Fibroblast of skin of right quadriceps (primary cell): ENCODE results near the gene PDE2A.

Source experiments
- DNase-seq: peaks from one replicate; pipeline ENCODE4 v3.0.0-alpha.2; 2013

The PDE2A gene

GRCh38 chr11:72606748-72607468 lies 67.3 kb downstream of the PDE2A start:
- no peak for DNase-seq

GRCh38 chr11:72605973-72606747 lies 68.1 kb downstream of the PDE2A start:
- DNase-seq, result no peak

DNA sequence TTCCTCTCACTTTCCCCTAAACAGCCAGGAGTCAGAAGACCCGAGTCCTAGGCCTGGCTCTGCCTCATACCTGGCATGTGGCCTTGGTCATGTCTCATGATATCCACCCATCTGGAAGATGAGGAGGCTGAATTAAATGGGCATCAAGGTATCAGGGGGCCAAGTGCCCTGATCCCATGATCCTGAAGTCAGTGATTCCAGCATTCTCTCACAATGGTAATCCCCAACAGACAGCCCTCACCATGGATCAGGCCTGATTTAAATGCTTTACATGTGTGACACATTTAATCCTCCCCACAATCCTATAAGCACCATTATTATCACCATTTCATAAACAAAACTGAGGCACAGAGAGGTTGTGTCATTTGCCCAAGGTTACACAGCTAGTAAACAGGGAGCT lies 70.0 kb downstream of the PDE2A start:
- DNase-seq, result no peak

DNA sequence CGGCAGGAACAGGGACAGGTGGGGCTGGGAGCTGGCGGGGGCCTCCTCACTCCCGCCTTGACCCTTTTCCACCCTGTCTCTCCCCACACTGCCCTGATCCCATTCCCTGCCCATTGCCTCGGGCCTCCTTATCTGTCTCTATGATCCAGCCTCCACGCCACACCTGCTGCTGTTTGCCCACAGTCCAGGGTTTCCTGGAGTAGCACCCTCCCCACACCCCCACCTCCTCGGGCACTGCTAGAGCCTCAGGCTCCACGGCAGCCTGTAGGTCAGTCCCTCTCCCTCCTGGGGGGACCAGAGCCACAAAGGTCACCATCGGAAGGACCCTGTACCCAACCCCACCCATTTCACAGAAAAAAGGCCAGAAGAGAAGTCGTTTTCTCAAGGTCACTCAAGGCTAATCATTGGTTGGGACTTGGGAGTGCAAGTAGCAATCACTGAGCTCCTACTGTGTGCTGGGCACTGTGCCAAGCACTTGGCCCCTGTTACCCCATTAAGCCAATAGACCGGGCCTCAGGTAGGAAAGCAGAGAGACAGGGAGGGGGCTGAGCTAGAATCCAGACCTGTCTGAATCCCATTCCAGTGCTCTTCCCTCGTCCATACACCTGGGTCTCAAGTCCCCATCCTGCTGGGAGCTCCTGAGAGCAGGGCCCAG lies 71.8 kb downstream of the PDE2A start:
- DNase-seq, result no peak

- no peak for DNase-seq
Observed at GRCh38 chr11:72600557-72600956, 73.7 kb downstream of the PDE2A start.

GRCh38 chr11:72599325-72600117 lies 74.7 kb downstream of the PDE2A start:
- no peak for DNase-seq

GRCh38 chr11:72598906-72599305 lies 75.3 kb downstream of the PDE2A start:
- no peak for DNase-seq

DNA sequence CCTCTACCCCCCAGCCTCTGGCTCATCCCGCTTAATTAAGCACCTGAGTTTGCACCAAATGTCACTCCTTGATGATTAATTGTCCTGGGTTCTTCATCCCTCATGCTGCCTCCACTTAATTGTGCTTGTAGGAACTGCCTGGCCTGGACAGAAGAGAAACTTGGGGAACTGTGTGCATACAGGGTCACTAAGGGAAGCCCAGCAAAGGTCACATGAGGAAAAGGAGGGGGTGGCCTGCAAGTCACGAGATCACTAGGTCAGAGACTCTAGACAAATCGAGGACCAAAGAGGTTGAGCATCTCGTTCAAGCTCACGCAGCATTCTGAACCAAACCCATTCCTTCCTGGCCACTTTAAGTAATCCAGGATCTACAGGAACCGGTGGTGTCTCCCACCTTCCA lies 75.8 kb downstream of the PDE2A start:
- no peak for DNase-seq

DNA sequence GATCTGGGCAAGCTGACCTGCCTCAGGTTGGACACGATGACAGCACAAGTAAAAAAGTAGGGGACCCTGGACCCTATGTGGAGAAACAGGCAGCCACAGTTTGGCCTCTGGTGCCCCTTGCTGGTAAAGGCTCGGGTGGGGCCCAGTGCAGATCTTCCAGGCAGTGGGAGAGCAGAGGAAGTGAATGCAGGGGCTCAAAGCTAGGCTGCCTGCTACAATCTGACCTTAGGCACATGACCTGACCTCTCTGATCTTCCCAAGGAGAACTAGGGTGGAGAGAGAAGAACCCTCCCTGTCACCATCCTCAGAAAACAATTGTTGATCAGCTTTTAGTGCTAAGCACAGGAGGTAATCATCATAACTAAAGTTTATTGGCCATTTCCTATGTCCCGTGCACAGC lies 76.5 kb downstream of the PDE2A start:
- DNase-seq, result no peak

DNA sequence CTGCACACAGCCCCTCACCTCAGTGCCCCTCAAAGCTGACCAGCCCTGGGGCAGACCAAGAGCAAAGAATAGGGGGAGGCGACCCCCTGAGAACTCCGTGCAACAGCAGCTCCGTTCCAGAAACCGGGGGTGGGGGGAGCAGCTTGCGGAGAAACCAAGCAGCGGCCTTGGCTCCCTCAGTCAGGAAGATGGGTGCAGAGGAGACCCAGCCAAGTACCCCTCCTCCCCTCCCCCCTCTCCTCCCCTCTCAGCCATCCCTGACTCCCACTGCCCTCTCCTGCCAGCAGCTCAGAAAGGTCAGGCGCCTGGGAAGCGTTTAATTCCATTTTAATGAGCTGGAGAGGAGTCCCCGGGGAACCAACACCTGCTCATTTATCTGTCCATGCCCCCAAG lies 78.9 kb downstream of the PDE2A start:
- no peak for DNase-seq

DNA sequence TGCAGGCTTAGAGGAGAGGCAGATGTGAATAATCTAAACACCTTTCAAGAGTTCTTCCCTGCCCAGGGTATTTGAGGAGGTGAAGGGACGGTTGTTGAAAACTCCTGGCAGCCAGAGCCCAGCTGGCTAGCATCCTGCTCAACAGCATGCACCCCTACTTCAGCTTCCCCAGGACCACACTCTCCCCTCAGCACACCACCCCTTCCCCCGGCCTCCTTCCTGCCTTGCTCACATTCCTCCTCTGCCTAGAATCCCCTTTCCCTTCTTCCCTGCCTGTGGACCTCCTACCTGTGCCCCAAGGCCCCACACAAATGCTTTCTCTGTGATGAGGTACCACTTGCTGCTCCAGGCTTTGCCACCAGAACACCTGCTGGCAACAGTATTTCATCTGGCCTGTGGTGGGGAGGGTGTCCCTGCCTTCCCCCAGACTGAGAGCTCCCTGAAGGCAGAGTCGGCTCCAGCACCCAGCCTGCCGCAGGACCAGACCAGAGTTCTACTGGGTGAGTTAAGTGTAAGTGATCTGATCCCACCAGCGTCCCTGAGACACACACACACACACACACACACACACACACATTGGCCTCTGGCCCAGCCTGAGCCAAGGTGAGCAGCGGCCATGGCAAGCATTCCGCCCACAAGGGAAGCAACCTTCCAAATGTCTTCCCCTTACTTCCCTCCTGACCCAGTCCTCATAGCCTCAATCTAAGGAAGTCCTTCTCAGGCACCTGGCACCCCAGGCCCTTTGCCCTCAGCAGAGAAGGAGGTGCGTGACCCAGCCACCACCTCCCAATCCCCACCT lies 79.5 kb downstream of the PDE2A start:
- DNase-seq, result no peak

DNA sequence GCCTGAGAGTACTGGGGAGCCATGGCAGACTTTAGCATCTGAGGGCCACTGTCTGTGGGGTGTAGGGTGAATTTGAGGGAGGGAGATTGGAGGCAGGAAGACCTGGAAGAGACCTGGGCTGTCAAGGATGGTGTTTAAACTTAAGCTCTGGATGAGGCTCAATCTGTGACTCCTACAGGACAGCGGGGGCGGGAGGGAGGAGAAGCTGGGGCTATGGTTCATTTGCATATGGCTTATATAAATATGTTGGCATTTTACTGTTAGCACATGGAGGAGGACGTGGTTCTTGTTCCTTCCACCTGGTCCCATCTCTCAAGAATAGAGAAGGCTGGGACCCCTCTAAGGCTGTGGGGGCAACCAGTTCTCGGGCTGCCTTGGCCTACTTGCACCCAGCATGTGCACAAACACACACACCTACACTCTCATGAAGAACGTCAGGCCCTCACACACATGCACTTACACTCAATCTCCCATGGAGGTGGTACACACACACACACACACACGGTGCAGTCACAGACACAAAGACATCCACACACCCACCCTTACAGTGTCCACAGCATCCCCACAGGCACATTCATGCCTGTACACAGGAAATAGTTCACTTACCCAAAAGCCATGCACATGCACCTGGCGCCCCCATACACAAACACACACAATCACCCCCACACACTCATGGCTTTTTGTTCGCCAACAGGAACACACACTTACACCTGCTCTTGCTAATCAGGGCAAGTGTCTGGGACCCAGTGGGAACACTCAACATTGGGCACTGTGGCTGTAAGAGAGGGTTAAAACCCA lies 81.3 kb downstream of the PDE2A start:
- no peak for DNase-seq

- no peak for DNase-seq
Observed at GRCh38 chr11:72591785-72592502, 82.3 kb downstream of the PDE2A start.

- no peak for DNase-seq
Observed at GRCh38 chr11:72591023-72591422, 83.2 kb downstream of the PDE2A start.

- no peak for DNase-seq
Observed at GRCh38 chr11:72589802-72590761, 84.1 kb downstream of the PDE2A start.

GRCh38 chr11:72588421-72589410 lies 85.5 kb downstream of the PDE2A start:
- DNase-seq, result no peak

DNA sequence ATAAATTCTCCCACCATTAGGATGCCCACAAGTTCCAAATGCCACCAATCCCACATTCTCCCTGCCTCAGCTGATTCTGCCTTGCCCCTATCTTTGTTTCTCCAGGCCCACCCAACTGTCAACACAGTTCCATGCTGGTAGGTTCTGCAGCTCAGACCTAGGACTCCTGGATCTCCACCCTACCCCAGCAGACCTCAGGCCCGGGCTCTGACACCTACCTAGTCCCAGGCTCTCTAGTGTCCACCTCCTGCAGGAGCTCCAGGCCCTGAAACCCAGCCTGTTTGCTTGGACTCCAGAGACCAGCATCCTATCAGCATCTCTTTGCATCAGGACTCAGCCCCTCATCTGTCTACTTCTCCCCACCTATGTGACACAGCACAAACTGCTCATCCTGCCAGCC lies 86.5 kb downstream of the PDE2A start:
- no peak for DNase-seq
